HG02759 (cell line): ENCODE results near the gene NOM1.
"Not testable (repeated sequence)": the region's sequence is repeated elsewhere in the genome, so short reads cannot be mapped to it uniquely, and the experiment has no call there.

ENCODE experiments used
- ATAC-seq: cut with Tn5 transposase; IDR thresholded peaks from one replicate; pipeline ENCODE4 v1.9.1; 2021; ENCODE audit warnings: mild to moderate bottlenecking, moderate library complexity; ENCODE audit not compliant: unreplicated experiment

Gene NOM1

DNA sequence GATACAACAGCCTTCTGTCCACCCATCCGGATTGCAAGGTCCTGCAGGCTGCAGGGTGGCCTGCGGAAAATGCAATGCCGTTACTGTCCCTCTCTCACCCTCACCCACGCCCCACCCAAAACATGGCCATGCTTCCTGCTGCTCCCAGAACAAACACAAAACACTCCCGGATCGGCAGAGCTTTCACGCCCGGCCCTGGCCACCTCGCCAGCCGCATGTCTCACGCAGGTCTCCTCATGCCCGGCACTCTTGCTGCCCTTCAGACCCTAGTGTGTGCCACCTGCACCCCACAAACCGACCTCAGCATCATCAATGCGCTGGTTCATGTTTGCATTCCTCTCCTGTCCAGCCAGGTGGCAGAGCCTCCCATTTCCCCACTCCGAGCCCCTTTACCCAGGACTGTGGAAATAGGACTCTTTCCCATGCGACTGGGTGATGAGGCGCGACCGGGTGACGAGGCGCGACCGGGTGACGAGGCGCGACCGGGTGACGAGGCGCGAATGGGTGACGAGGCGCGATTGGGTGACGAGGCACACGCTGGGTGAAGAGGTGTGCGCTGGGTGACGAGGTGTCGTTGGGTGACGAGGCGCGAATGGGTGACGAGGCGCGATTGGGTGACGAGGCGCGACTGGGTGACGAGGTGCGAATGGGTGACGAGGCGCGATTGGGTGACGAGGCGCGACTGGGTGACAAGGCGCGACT is 8.9 kb upstream of the NOM1 start:
- no peak for ATAC-seq

GRCh38 chr7:156941393-156942182 is 7.9 kb upstream of the NOM1 start:
- no peak for ATAC-seq

DNA sequence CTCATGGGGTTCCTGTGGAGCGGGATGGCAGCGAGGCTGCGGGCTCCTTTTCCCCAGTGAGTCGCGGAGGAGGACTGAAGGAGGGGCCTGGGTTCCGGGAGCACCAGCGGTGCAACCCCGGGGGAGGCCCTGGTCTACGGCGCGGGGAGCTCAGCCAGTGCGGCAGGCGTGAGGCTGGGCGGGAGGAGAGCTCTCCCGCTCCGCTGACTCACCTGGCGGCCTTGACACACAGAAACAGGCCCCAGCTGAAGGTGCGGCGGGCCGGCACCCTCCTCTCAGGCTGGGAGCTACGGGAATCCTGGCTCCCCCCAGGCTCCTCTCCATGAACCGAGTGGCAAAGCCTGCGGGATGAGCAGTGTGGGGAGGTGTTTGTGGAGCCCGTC is 6.8 kb upstream of the NOM1 start:
- ATAC-seq = no peak

- no peak for ATAC-seq
Measured at GRCh38 chr7:156943091-156944041, 6.1 kb upstream of the NOM1 start.

DNA sequence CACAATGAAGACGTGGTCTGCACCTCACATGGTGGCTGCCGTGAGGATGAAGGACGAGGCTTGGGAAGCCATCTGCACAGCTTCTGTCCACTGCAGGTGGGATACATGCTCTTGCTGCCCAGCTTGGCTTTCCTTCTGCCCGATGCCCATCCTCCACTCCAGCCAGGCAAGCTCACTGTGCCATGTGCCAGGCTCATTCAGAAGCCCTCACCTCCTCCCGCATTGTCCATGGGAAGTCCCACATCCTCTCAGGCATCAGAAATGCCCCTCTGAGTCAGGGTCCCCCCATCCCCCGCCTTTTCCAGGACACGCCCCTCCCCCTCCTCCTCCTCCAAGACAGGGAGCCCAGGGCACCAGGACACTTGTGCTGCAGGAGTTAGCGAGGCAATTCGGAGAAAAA is 4.6 kb upstream of the NOM1 start:
- ATAC-seq = no peak

DNA sequence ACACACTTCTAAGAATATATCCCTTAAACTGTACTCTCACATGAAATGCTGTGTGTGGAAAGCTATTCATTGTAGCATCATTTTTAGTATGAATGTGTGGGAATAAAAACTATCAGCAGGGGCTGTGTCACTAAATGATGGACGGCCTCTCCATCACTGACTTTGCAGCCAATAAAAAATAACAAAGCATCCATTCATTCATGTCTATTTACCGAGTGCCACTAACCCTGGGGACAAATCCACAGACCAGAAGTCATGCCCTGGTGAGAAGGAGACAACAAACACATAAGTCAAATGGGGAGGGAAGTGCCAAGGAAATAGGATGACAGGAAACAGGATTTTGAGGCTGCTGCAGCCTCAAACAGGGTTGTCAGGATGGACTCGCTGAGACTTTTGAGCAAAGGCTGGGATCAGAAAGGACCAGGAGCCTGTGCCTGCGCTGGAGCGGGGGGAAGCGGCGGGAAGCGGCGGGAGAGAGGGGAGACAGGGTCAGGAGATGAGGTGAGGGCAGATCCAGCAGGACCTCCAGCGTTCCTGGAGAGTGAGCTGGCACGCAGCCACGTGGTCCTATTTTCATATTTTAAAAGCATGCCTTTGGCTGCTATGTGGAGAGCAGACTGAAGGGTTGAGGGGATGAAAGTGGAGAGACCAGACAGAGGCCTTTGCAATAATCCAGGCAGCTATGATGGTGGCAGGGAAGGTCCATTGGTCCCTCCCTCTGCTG is 2.2 kb upstream of the NOM1 start:
- ATAC-seq = no peak

- ATAC-seq = no peak
Measured at GRCh38 chr7:156948361-156948760, 1.2 kb upstream of the NOM1 start.

DNA sequence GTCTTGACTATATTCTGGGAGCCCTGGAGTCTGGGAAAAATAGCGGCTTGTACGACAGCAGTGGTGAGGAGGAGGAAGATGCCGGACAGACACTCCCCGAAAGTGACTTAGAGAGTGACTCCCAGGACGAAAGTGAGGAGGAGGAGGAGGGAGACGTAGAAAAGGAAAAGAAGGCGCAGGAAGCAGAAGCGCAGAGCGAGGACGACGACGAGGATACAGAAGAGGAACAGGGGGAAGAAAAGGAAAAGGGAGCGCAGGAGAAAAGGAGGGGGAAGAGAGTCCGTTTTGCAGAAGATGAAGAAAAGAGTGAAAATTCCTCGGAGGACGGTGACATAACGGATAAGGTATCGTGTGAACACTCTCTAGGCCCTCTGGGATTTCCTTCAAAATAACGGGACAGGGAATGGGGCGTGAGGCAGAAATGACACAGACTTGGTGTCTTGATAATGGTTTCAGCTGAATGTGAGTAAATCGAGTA is 908 bp downstream of the NOM1 start:
- ATAC-seq = no peak

- not testable (repeated sequence) for ATAC-seq
Measured at GRCh38 chr7:156953215-156953614, 3.7 kb downstream of the NOM1 start.

DNA sequence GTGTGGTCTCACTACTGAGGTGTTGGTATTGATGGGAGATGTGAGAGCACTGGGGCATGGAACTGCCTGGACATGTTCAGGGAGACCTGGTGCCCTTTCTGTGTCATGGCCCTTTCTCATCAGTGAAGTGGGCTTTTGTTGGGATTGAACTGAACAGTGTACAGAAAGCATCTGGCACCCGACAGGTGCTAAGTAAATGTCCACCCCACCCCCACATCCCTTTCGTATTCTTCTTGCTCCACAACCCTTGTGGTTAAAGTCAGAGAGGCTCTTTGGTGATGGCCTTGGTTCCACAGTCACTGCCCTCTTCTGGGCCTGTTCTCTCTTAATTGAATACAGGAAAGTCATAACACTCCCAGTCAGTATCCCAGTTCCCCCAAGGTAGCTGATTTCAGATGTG is 5.4 kb downstream of the NOM1 start:
- no peak for ATAC-seq

GRCh38 chr7:156956727-156957126 is 7.2 kb downstream of the NOM1 start:
- ATAC-seq = no peak

DNA sequence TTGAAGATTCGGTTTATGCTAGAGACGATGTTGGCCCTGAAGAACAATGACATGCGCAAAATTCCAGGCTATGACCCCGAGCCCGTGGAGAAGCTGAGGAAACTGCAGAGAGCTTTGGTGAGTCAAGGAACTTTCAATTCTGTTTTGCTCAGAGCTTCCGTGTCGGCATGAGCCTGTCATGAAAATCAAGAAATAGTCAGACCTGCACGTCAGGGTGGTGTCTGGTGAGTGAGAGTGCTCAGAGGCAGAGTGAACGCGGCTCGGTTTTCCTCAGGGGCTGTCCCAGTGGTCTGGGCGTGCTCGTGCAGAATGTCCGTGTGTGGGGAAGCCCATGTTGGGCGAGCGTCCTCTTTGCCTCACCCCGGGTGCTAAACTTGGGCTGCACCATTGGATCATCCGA is 12.6 kb downstream of the NOM1 start:
- no peak for ATAC-seq

- no peak for ATAC-seq
Measured at GRCh38 chr7:156962897-156963296, 13.4 kb downstream of the NOM1 start.

DNA sequence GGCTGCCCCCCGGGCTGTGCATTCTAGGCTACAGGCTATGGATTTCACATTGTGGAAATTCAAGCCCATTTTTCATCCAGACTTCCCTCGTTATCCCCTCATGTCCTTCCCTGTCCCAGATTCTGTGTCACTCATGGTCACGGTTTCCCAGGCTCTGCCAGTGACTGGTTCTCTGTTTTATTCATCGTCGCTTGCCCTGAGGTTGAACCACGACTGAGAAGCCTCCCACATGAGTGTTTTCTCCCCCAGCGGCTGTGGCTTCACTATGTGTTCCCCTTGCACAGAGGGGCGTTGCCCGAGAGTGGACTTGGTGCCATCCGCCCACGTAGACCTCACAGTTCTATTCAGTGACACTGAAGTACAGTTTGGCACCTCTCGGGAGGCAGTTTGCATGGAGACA is 14.0 kb downstream of the NOM1 start:
- no peak for ATAC-seq

GRCh38 chr7:156964971-156965370 is 15.5 kb downstream of the NOM1 start:
- no peak for ATAC-seq

DNA sequence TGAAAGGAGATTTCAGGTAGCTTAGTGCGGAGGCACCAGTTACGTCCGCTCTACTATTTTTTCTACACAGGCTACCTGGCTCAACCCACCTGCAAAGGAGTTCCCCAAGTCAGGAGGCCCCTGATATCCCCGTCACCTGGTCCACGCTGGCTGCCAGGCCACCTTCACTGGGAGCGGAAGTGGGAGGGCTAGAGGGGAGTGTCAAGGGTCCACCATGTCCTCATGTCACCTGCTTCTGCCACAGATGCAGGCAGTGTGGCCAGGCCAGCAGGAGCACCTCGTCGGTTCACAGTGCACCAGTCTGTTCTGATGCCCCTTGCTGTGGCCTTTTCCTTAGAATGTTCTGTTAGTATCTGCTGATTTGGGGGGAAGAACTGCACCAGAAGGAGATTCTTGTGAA is 16.9 kb downstream of the NOM1 start:
- no peak for ATAC-seq

- ATAC-seq = no peak
Measured at GRCh38 chr7:156968183-156968582, 18.7 kb downstream of the NOM1 start.

GRCh38 chr7:156969972-156970420 is 20.5 kb downstream of the NOM1 start:
- ATAC-seq = no peak

DNA sequence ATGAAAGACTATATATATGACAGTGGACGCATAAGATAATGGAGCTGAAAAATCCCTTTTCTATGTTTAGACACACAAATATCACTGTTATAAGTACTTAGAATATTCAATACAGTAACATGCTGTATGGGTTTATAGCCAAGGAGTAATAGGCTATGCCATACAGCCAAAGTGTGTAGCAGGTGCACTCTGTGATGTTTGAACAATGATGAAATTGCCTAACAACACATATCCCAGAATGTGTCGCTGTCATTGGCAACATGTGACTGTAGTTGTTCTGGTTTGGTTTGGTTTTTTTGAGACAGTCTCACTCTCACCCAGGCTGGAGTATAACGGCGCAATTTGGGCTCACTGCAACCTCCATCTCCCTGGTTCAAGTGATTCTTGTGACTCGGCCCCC is 26.1 kb downstream of the NOM1 start:
- no peak for ATAC-seq

GRCh38 chr7:156979007-156979606 is 29.6 kb downstream of the NOM1 start:
- no peak for ATAC-seq
